Stimulated activated CD4-positive, alpha-beta T cell treated with anti-CD3 and anti-CD28 coated beads, TNF-alpha, amount 100 ng/mL, for 48 hours (primary cell): ENCODE data around the gene ADAMTS17.
A peak's percentile ranks its signal among the peaks of the same experiment; 100 is the strongest.

Experiments
- DNase-seq, 3 donors: peaks; one replicate each; pipeline ENCODE4 v3.0.0-alpha.2; 2020; ENCODE audit warnings: low read depth in 3 of 3

The ADAMTS17 gene

GRCh38 chr15:99974246-99974645 is 367.5 kb downstream of the ADAMTS17 start:
- DNase-seq: no peak

- no peak for DNase-seq
Measured at GRCh38 chr15:99973351-99973750, 368.4 kb downstream of the ADAMTS17 start.

DNA sequence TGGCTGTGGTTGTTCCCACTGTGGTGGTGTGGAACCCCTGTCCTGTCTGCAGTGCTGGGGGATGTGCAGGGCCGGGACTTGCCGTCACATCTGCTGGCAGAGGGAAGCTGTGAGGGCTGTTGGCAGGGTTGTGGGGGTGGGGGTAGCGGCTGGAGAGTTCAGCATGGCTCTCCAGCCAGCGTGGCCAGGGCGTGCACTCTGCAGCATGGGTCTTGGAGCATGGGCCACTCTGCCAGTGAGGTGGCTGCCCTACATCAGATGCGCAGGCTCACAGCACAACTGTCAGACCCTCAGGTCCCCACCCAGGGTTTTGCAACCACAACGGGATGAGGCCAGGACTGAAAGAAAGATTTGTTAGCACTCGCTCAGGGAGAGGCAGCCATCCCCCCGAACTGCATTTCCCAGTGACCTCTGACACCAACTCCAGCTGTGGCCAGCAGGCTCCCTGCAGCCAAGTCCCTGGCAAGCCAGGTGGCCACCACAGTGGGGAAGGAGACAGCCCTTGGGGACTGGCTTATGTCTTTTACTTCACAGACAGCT is 370.8 kb downstream of the ADAMTS17 start:
- no peak for DNase-seq

DNA sequence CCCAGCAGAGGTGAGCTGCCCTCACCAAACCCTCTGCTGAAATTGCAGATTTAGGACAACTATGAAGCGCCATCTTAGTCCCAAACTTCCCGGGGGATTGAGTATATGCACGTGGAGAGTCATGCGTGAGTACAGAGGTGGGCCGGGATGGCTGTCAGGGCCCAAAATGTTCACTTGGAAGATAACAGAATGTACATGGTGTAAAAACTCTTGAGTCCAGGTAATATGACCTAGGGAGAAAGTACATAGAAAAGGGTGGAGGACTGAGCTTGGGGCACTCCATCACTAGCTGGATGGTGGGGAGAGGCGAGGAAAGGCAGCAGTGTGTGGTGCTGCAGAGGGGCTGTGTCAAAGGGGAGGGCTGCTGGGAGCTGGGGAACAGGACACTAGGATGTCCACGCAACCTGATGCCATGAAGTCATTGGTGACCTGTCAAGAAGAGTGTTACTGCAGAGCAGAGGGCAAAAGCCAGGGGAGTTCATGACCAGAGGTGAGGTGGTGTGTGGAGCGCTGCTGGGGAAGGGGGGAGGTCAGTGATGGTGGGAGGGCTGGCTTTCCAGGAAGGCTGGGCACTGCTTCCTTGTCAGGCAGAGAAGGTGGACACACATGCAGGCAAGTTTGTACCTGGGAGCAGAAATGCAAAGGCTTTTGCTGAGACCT is 372.4 kb downstream of the ADAMTS17 start:
- DNase-seq: no peak

- no peak for DNase-seq
Measured at GRCh38 chr15:99967841-99968371, 373.9 kb downstream of the ADAMTS17 start.

GRCh38 chr15:99966815-99967214 is 375.0 kb downstream of the ADAMTS17 start:
- DNase-seq: no peak

GRCh38 chr15:99965376-99965775 is 376.4 kb downstream of the ADAMTS17 start:
- DNase-seq: no peak

DNA sequence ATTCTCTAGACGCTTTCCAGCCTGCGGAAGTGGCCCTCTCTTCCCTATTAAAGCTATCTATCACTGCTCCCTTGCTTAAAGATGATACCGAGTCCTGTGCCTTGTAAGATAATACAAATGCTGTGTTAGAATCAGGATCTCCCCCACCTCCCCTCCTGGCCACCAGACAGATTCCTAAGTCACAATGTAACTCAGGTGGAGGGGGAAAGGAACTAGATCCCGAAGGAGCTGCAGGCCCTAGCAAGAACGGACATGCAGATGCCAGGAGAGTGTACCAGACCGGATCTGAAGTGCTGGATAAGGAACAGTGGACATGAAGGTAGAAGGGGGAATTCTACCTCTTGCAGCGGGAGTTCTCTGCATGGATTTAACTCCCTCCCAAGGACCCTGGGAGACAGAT is 377.8 kb downstream of the ADAMTS17 start:
- no peak for DNase-seq

GRCh38 chr15:99963096-99963825 is 378.5 kb downstream of the ADAMTS17 start:
- DNase-seq: no peak

- DNase-seq: no peak
Measured at GRCh38 chr15:99962006-99962561, 379.7 kb downstream of the ADAMTS17 start.

GRCh38 chr15:99961011-99961441 is 380.7 kb downstream of the ADAMTS17 start:
- peak in 1 of 3 donors; percentile 20 for DNase-seq

- no peak for DNase-seq
Measured at GRCh38 chr15:99959326-99959725, 382.4 kb downstream of the ADAMTS17 start.

- no peak for DNase-seq
Measured at GRCh38 chr15:99958426-99959097, 383.2 kb downstream of the ADAMTS17 start.

DNA sequence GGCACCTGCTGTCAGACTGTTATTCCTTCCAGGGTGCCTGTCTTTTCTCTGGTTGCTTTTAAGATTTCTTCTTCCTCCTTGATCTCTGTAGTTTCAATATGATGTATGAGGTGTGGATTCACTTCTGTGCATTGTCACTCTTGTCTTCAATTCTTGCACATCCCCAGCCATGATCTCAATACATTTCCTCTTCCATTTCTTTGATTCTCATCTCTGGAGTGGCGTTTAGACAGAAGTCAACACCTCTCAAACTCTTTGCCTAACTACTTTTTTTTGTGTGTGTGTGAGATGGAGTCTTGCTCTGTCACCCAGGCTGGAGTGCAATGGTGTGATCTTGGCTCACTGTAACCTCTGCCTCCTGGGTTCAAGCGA is 384.1 kb downstream of the ADAMTS17 start:
- DNase-seq: no peak

- no peak for DNase-seq
Measured at GRCh38 chr15:99956820-99957641, 384.7 kb downstream of the ADAMTS17 start.

GRCh38 chr15:99956022-99956775 is 385.6 kb downstream of the ADAMTS17 start:
- DNase-seq: no peak

GRCh38 chr15:99955532-99955931 is 386.2 kb downstream of the ADAMTS17 start:
- DNase-seq: no peak

GRCh38 chr15:99955181-99955525 is 386.6 kb downstream of the ADAMTS17 start:
- DNase-seq: no peak

- no peak for DNase-seq
Measured at GRCh38 chr15:99954361-99955180, 387.2 kb downstream of the ADAMTS17 start.

- no peak for DNase-seq
Measured at GRCh38 chr15:99953886-99954285, 387.9 kb downstream of the ADAMTS17 start.
